ENCODE measurements around the gene NEK2. TPM values are rescaled to one million over a fixed set of nuclear protein-coding genes. Genes with fewer than 3 reads are reported as not detected.

The NEK2 gene
- total and polyA plus RNA-seq, 8 donors: 0.05 to 0.55 (median 0.24) TPM; not detected in 2

DNA sequence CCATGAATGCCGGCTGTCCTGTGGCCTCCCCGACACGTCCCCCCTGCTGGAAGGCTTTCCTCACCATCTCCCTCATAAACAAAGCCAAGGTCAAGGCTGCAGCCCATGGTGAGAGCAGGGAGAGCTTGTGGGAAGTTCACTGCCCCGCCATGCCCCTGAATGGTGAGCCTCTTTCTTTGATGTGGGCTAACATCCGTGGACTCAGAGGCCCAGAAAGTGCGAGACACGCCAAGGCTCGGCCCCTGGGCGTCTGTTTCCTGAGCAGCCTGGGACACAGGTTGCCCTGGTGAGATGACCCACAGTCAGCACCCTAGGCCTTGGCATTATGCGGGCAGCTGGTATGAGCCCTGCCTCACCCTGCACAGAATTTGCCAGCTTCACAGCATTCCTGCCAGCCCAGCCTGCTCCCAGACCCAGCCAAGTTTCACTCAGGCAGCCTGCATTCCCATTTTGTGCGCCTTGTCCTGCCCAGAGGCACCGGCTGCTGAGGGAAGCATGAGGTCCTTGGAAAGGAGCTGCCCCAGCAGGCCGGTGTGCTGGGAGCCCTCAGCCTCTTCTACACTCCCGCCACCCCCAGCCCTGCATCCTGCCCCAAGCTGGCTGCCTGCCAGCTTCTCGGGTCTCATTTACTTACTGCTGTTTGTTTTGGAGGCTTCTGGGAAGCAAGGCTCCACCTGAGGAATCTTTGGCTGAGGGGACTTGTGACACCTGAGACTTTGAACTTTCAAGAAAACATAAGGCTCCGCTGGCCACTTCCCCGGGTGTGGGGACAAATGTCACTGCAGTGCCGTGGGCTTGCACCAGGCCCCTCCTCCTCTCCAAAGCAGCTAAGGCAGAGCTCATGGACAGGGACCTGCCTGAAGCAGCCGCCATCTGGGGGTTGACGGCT, 31.9 kb downstream of the NEK2 start:
- DNase-seq: peak; percentile 85 to 94 (median 87)
- TF ChIP-seq, protein P1, sequence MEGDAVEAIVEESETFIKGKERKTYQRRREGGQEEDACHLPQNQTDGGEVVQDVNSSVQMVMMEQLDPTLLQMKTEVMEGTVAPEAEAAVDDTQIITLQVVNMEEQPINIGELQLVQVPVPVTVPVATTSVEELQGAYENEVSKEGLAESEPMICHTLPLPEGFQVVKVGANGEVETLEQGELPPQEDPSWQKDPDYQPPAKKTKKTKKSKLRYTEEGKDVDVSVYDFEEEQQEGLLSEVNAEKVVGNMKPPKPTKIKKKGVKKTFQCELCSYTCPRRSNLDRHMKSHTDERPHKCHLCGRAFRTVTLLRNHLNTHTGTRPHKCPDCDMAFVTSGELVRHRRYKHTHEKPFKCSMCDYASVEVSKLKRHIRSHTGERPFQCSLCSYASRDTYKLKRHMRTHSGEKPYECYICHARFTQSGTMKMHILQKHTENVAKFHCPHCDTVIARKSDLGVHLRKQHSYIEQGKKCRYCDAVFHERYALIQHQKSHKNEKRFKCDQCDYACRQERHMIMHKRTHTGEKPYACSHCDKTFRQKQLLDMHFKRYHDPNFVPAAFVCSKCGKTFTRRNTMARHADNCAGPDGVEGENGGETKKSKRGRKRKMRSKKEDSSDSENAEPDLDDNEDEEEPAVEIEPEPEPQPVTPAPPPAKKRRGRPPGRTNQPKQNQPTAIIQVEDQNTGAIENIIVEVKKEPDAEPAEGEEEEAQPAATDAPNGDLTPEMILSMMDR (IDR thresholded peaks at IDR 0.05): no peak
- no peaks in the 10 kb centered on the region for H3K27me3 ChIP-seq
- no peaks in the 10 kb centered on the region for H3K36me3 ChIP-seq
- peak overlapping the region in 1 of 4 donors; percentile 3 for H3K4me3 ChIP-seq
- WGBS, 2 donors: 22 to 23% methylated on average over 20 of the region's 20 CpGs
- intact Hi-C loops (cut with DNase I): no loop called here
- no peaks in the 10 kb centered on the region for H3K9me3 ChIP-seq
- H3K27ac ChIP-seq: peak overlapping the region; percentile 67 to 79 (median 70)
- H3K4me1 ChIP-seq: peaks cover 17 to 21% (median 18%) of the 10 kb centered on the region in 3 donors
- FAIRE-seq: no peak
- peak; percentile 73 to 86 (median 82) for ATAC-seq

DNA sequence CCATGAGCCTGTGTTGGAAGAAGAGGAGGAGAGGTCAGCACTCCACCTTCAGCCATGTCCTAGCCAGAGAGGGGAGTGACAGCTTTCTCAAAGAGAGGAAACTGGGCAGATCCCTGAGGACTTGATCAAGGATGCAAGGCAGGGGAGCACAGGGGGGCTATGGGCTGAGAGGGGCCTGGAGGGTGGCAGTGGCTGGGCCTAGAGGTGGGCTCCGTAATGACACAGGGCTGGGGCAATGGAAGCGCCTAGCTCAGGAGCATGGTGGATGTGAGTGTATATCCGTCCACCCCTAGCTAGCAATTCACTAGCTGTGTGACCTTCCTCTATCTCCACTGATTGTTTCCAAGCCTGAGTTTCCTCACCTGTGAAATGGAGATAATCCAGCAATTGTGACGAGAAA, 32.6 kb downstream of the NEK2 start:
- 64 to 70% methylated on average over 4 of the region's 4 CpGs for WGBS, 2 donors

DNA sequence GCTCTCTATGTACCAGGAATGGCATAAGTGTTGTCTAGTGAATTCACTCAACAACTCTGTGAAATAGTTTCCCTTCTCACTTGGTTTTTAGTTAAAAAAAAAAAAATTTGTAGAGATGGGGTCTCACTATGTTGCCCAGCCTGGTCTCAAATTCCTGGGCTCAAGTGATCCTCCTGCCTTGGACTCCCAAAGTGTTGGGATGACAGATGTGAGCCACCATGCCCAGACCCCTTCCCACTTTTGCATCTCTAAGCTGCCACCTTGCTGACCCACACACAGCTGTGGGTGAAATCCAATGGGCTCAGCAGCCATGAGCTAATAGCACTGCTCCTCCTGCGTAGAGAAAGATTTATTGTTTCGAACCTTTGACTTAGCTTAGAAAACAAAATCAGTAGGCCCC, 33.5 kb downstream of the NEK2 start:
- Histone ChIP-seq H3K27me3 (no peaks in the 10 kb centered on the region), H3K9me3 (no peaks in the 10 kb centered on the region), H3K36me3 (no peaks in the 10 kb centered on the region), H3K4me3 (no peak overlapping the region), H3K27ac (no peak overlapping the region), H3K4me1 (peaks cover 16 to 17% (median 17%) of the 10 kb centered on the region in 3 donors)
- TF ChIP-seq, protein P1 (IDR thresholded peaks at IDR 0.05): no peak
- ATAC-seq (no peak), DNase-seq (peak in 1 of 6 donors; percentile 3), FAIRE-seq (no peak)
- 97 to 100% methylated on average over 2 of the region's 2 CpGs for WGBS, 2 donors
- intact Hi-C loops (cut with DNase I): no loop called here

More for the DNA sequence above, 32.6 kb downstream of the NEK2 start:
- TF ChIP-seq, protein P1 (IDR thresholded peaks at IDR 0.05): no peak
- Histone ChIP-seq H3K36me3 (no peaks in the 10 kb centered on the region), H3K9me3 (no peaks in the 10 kb centered on the region), H3K4me1 (peaks cover 17 to 18% (median 17%) of the 10 kb centered on the region in 3 donors), H3K27ac (peak overlapping the region; percentile 67 to 79 (median 70)), H3K27me3 (no peaks in the 10 kb centered on the region), H3K4me3 (no peak overlapping the region)
- FAIRE-seq: no peak
- intact Hi-C loops (cut with DNase I): no loop called here
- peak in 1 of 6 donors; percentile 41 for DNase-seq
- peak in 1 of 4 donors; percentile 4 for ATAC-seq

DNA sequence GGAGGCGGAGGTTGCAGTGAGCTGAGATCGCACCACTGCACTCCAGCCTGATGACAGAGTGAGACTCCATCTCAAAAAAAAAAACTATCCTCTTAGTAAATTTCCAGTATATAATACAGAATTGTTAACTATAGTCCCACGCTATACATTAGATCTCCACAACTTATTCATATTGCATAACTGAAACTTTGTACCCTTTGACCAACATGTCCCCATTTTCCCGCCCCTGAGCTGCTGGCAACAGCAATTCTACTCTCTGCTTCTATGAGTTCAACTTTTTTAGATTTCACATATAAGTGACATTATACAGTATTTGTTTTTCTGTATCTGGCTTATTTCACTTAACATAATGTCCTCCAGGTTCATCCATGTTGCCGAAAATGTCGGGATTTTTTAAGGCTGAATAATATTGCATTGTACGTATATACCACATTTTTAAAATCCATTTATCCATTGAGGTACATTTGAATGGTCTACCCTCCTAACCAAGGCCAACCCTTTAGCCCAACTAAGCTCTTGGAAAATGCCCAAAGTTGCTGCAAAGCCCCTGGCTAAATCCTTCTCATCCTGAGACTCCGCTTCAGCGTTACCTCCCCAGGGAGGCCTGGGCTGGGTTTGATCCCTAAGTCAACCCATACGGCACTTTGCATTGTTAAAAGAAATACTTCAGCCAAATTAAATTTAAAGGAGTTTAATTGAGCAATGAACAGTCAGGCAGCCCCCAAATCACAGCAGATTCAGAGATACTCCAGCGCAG, 34.2 kb downstream of the NEK2 start:
- no peaks in the 10 kb centered on the region for H3K27me3 ChIP-seq
- H3K9me3 ChIP-seq: no peaks in the 10 kb centered on the region
- DNase-seq (peak in 1 of 6 donors; percentile 6), FAIRE-seq (no peak), ATAC-seq (no peak)
- H3K27ac ChIP-seq: no peak overlapping the region
- no peaks in the 10 kb centered on the region for H3K36me3 ChIP-seq
- intact Hi-C loops (cut with DNase I): no loop called here
- H3K4me1 ChIP-seq: peaks cover 16 to 17% (median 17%) of the 10 kb centered on the region in 3 donors
- no peak overlapping the region for H3K4me3 ChIP-seq
- TF ChIP-seq, protein P1 (IDR thresholded peaks at IDR 0.05): no peak
- 97% methylated on average over 11 of the region's 11 CpGs for WGBS, 2 donors
